ENCODE results near the gene DNAJB13.

Gene DNAJB13, protein sequence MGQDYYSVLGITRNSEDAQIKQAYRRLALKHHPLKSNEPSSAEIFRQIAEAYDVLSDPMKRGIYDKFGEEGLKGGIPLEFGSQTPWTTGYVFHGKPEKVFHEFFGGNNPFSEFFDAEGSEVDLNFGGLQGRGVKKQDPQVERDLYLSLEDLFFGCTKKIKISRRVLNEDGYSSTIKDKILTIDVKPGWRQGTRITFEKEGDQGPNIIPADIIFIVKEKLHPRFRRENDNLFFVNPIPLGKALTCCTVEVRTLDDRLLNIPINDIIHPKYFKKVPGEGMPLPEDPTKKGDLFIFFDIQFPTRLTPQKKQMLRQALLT

DNA sequence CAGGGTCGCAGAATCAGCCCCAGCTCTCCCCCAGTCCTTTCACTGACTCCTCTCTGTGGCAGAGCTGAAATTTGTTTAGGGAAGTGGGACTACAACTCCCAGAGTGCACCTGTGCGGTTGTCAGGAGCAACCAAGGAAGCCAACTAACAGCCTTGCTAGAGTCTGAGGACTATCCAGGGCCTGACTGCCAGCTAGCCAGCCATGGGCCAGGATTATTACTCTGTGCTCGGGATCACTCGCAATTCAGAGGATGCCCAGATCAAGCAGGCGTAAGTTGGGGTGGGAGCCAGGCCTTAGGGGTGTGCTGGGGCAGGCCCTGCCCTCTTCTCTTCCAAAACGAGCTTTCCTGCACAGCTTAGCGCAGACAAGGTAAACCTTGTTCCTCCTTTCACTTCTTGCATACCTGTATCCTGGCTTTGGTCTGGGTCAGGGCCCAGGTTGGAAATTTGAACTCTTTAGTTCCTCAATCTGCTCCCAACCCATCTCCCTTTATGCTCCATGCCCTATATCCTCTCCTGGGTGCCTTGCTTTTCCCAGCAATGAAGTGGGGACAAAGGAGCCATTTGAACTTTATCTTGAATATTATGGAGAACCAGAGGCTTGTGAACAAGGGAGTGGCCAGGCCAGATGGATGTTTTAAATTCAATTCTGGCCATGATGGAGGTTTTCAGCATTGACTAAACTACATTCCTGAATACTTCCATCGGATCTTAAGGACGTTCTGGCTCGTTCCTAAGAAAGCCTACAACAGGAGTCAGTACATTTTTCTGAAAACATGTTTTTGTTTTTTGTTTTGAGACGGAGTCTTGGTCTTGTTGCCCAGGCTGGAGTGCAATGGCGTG is at the start of gene DNAJB13:
TSS of gene DNAJB13 (plus strand) at position 158 of the 842 bp plus-strand sequence. CDS start at position 202, 44 bp downstream.
- TF ChIP-seq, protein P1, sequence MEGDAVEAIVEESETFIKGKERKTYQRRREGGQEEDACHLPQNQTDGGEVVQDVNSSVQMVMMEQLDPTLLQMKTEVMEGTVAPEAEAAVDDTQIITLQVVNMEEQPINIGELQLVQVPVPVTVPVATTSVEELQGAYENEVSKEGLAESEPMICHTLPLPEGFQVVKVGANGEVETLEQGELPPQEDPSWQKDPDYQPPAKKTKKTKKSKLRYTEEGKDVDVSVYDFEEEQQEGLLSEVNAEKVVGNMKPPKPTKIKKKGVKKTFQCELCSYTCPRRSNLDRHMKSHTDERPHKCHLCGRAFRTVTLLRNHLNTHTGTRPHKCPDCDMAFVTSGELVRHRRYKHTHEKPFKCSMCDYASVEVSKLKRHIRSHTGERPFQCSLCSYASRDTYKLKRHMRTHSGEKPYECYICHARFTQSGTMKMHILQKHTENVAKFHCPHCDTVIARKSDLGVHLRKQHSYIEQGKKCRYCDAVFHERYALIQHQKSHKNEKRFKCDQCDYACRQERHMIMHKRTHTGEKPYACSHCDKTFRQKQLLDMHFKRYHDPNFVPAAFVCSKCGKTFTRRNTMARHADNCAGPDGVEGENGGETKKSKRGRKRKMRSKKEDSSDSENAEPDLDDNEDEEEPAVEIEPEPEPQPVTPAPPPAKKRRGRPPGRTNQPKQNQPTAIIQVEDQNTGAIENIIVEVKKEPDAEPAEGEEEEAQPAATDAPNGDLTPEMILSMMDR (IDR thresholded peaks at IDR 0.05; ENCODE audit: low read depth, low read length) = no peak
- no peak for DNase-seq (ENCODE audit: extremely low read depth, low read depth)

DNA sequence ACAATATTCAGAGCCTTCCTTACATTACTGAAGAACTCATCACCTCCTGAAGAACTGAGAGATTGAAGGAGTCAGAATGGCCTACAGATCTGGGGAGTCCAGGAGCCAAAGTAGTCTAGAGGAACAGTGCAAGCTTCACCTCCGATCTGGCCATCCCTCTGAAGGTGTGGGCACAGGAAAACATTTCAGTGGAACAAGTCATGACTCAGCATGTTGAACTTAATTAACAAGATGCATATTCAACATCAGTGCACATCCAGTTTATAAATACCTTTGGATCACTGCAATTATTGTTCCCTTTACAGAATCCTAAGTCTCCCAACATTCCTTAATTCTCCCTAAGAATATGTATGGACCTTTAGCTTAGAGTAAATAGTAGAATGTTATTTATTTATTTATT is 48.5 kb upstream of the DNAJB13 start:
- TF ChIP-seq, protein P1 (IDR thresholded peaks at IDR 0.05; ENCODE audit: low read depth, low read length) = no peak
- no peak for DNase-seq (ENCODE audit: extremely low read depth, low read depth)

DNA sequence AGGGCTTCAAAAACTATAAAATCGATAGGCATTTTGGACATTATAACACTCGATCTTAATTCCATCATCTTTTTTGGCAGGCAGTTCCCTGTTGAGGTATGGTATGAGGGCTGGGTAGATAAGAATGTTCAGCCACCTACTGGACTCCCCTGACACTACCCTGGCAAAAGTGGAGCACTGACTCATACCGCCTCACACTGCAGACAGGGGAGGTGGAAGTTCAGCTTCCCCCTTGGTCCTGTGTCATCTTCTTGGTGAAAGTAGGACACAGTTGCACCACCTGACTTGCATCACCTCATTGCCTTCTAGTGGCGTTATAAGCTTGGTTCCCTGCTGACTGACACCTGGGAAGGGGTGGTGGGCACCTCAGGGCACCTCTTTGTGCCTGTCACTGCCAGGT is 43.6 kb upstream of the DNAJB13 start:
- no peak for DNase-seq (ENCODE audit: extremely low read depth, low read depth)
- TF ChIP-seq, protein P1 (IDR thresholded peaks at IDR 0.05; ENCODE audit: low read depth, low read length) = no peak

DNA sequence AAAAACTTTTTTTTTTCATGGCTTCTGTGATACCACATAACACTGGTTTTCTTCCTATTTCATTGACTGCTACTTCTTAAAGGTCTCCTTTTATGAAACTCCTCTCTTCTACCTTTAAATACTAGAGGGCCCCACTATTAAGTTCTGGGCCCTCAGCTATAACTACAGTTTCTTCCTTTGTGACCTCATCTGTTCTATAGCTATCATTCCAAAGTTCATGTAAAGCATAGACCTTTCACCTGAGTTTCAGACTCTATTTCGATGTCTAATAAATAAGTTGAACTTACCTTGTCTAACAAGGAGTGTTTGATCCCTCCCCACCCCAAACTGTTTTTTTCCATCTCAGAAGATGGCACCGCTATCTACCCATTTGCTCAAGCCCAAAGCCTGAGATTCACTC is 38.8 kb upstream of the DNAJB13 start:
- TF ChIP-seq, protein P1 (IDR thresholded peaks at IDR 0.05; ENCODE audit: low read depth, low read length) = no peak
- no peak for DNase-seq (ENCODE audit: extremely low read depth, low read depth)

DNA sequence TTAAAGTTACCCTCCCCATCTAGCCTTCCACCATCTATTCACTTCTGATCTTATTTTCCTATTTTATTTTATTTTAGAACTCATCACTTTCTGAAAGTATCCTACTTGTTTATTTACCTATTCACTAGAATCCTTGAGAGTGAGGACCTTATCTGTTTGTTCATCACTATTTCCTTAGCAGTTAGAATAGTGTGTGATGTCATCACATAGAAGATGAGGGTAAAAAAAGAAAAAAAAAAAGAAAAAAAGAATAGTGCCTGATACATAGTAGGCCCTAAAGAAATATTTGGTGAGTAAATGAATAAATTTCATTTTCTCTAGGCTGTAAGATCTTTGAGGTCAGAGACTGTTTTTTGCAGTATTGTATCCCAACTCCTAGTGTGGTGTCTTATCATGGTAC is 37.4 kb upstream of the DNAJB13 start:
- TF ChIP-seq, protein P1 (IDR thresholded peaks at IDR 0.05; ENCODE audit: low read depth, low read length) = no peak
- DNase-seq (ENCODE audit: extremely low read depth, low read depth) = no peak

DNA sequence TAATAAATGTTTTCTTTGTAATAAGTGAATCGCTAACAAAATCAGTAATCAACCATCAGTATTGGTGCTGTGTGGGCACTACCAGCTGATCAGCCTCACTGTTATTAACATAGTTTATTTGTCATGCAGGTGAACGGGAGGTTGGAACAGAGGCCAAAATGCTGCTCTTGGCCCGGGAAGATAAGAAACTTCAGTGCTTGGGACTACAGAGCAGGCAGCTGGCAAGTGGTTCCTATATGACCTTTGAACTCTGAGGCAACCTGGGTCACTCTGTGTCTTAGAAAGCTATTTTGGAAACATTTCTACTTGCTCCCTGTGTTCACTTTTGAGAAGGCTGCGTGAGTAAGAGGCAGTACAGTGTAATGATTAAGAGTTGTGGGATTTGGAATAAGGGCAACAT is 36.5 kb upstream of the DNAJB13 start:
- DNase-seq (ENCODE audit: extremely low read depth, low read depth) = no peak
- TF ChIP-seq, protein P1 (IDR thresholded peaks at IDR 0.05; ENCODE audit: low read depth, low read length) = no peak

DNA sequence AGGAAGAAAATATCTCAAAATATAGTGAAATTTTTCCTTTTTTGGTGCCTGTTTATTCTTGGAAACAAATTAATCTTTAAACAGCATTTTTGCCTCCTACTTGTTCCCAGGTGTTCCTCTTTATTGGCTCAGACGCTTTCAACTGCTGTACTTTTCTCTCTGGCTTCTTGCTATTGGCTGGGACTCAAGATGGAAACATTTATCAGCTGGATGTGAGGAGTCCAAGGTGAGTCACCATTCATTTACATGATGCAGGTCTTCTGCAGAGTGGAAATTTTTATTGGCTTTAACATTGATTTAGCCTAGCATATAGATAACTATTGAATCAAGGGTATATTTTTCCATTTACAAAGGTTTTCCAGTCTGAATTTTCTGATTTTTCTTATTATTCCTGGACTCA is 34.4 kb upstream of the DNAJB13 start:
- no peak for DNase-seq (ENCODE audit: extremely low read depth, low read depth)
- TF ChIP-seq, protein P1 (IDR thresholded peaks at IDR 0.05; ENCODE audit: low read depth, low read length) = no peak
